SK-N-MC (cell line): Measurements from ENCODE around the gene SH3BP5.

ENCODE experiments used
- EZH2 ChIP-seq: fragments of 200-600 bp; sonication (generic); IDR thresholded peaks from one replicate; pipeline ENCODE4 v1.6.1; 2017; ENCODE audit warnings: antibody characterized with exemption
- POLR2AphosphoS5 ChIP-seq: IDR thresholded peaks from 2 replicates; pipeline ENCODE4 v1.6.1; 2012; ENCODE audit warnings: mild to moderate bottlenecking, low read depth, low read length, borderline replicate concordance

DNA sequence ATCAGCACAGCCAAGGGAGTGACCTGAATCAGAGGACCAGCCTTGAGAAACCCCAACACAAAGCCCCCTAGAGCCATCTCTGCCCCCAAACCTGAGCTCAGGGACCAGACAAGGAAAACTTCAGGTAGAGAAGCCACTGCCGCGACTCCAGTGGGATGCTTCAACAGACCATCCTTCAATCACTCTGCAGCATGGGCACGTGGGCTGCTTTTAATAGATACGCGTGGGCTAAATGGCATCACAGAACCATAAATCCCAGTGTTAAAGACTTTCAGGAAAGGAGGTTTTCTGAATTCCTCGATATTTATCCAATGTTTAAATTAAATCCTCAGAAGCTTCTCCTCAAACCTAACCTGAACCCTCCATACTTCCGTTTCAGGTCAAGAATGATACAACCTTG is 30.6 kb downstream of the SH3BP5 start:
- TF ChIP-seq POLR2AphosphoS5 = no peak
- no peak for TF ChIP-seq EZH2
